PC-3 (cell line): ENCODE measurements around the gene ATG2A.

Experiments
- EZH2 ChIP-seq: fragments of 300-600 bp; sonication (generic); IDR thresholded peaks from one replicate; pipeline ENCODE4 v1.6.1; 2017; ENCODE audit warnings: antibody characterized with exemption, mild to moderate bottlenecking, low read length; ENCODE audit not compliant: unreplicated experiment
- TF ChIP-seq, protein P1 (sequence below): fragments of 300-600 bp; sonication (generic); conservative IDR thresholded peaks from 2 replicates; pipeline ENCODE4 v1.5.1; 2017; ENCODE audit warnings: antibody characterized with exemption, low read depth, mild to moderate bottlenecking, low read length

DNA sequence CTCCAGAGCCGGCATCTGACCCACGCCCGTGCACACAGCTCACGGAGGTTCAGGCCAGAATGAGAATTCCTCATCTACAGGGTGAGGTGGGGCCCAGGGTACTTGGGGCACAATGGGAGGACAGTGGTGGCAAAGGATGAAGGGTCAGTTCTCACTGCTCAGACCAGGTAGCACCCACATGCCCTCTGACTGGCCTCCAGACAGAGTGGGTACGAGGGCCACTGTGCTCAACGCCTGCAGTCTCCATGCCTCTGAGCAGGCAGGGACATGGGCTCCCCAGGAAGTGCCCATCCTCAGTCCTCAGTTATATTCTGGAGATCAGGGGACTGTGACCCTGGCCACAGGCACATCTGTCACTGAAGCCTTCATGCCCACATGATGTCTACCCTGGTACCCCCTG is 59.5 kb downstream of the ATG2A start:
- TF ChIP-seq, protein P1, sequence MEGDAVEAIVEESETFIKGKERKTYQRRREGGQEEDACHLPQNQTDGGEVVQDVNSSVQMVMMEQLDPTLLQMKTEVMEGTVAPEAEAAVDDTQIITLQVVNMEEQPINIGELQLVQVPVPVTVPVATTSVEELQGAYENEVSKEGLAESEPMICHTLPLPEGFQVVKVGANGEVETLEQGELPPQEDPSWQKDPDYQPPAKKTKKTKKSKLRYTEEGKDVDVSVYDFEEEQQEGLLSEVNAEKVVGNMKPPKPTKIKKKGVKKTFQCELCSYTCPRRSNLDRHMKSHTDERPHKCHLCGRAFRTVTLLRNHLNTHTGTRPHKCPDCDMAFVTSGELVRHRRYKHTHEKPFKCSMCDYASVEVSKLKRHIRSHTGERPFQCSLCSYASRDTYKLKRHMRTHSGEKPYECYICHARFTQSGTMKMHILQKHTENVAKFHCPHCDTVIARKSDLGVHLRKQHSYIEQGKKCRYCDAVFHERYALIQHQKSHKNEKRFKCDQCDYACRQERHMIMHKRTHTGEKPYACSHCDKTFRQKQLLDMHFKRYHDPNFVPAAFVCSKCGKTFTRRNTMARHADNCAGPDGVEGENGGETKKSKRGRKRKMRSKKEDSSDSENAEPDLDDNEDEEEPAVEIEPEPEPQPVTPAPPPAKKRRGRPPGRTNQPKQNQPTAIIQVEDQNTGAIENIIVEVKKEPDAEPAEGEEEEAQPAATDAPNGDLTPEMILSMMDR, result no peak
- TF ChIP-seq EZH2, result no peak
